Type B pancreatic cell (in vitro differentiated cells): ENCODE data around the gene SPINK5. TPM values are rescaled to one million over a fixed set of nuclear protein-coding genes. Genes with fewer than 3 reads are reported as not detected.

Experiments used
- DNase-seq: peaks from one replicate; pipeline ENCODE4 v3.0.0; 2021; ENCODE audit warnings: mixed read lengths; ENCODE audit not compliant: unreplicated experiment; ENCODE audit errors: extremely low spot score
- H3K27ac Mint-ChIP-seq: 2 replicates; pipeline ENCODE4 v1.8.0; 2021; ENCODE audit warnings: mild to moderate bottlenecking, mixed read lengths
- H3K27me3 Mint-ChIP-seq: 2 replicates; pipeline ENCODE4 v1.8.0; 2021; ENCODE audit warnings: mixed read lengths
- H3K36me3 Mint-ChIP-seq: 2 replicates; pipeline ENCODE4 v1.8.0; 2021; ENCODE audit warnings: mixed read lengths
- H3K4me1 Mint-ChIP-seq: one replicate; pipeline ENCODE4 v1.8.0; 2021; ENCODE audit warnings: mixed read lengths; ENCODE audit not compliant: unreplicated experiment
- H3K4me3 Mint-ChIP-seq: 2 replicates; pipeline ENCODE4 v1.8.0; 2021; ENCODE audit warnings: mild to moderate bottlenecking, mixed read lengths
- H3K9me3 Mint-ChIP-seq: 2 replicates; pipeline ENCODE4 v1.8.0; 2021; ENCODE audit warnings: mixed read lengths
- CTCF ChIP-seq: fragments of 200-600 bp; sonication (generic); conservative IDR thresholded peaks from 2 replicates; pipeline ENCODE4 v1.5.0; 2021; ENCODE audit warnings: antibody characterized with exemption, mild to moderate bottlenecking
- total RNA-seq: library from RNA; stranded (reverse); gene quantifications from 2 replicates; pipeline ENCODE4 v1.2.1, GENCODE V29; 2021; ENCODE audit warnings: low replicate concordance

SPINK5 gene
- total RNA-seq, 1 donor from 2014 or later, result 26.0 TPM

- no peak overlapping the region for H3K4me3 Mint-ChIP-seq
- DNase-seq, result no peak
- H3K9me3 Mint-ChIP-seq, result no peaks in the 10 kb centered on the region
- no peak overlapping the region for H3K27ac Mint-ChIP-seq
- peak; percentile 86 for TF ChIP-seq CTCF
- H3K36me3 Mint-ChIP-seq, result no peaks in the 10 kb centered on the region
- H3K27me3 Mint-ChIP-seq, result peaks cover 6% of the 10 kb centered on the region
- H3K4me1 Mint-ChIP-seq, result no peaks in the 10 kb centered on the region
Observed at GRCh38 chr5:148179234-148179824, 115.5 kb downstream of the SPINK5 start.

- no peaks in the 10 kb centered on the region for H3K9me3 Mint-ChIP-seq
- H3K36me3 Mint-ChIP-seq, result no peaks in the 10 kb centered on the region
- TF ChIP-seq CTCF, result no peak
- H3K4me3 Mint-ChIP-seq, result no peak overlapping the region
- no peak for DNase-seq
- H3K27ac Mint-ChIP-seq, result no peak overlapping the region
- H3K27me3 Mint-ChIP-seq, result no peaks in the 10 kb centered on the region
- H3K4me1 Mint-ChIP-seq, result no peaks in the 10 kb centered on the region
Observed at GRCh38 chr5:148186248-148187003, 122.6 kb downstream of the SPINK5 start.

Other genes starting within 250 kb of the SPINK5 start
- gene SPINK1, start 232.3 kb upstream of the SPINK5 start, total RNA-seq, result 613 and 930 TPM in 2 replicates
- gene SCGB3A2, start 185.3 kb upstream of the SPINK5 start, total RNA-seq, result 1.4 TPM in 1 of 2 replicates, not detected in the other
- gene C5orf46, start 157.4 kb upstream of the SPINK5 start, total RNA-seq, result not detected in 2 replicates
- not detected in 2 replicates for gene SPINK14, start 104.6 kb downstream of the SPINK5 start, total RNA-seq
- gene SPINK6, start 139.1 kb downstream of the SPINK5 start, total RNA-seq, result not detected in 2 replicates
- gene MARCOL, start 174.5 kb downstream of the SPINK5 start, total RNA-seq, result not detected in 2 replicates
- not detected in 2 replicates for gene SPINK13, start 204.8 kb downstream of the SPINK5 start, total RNA-seq
- not detected in 2 replicates for gene SPINK7, start 248.4 kb downstream of the SPINK5 start, total RNA-seq